GM18907 (cell line): ENCODE measurements around the gene ASCC1.
"Not testable (repeated sequence)": the region's sequence is repeated elsewhere in the genome, so short reads cannot be mapped to it uniquely, and the experiment has no call there.

Experiments used
- ATAC-seq: cut with Tn5 transposase; IDR thresholded peaks from one replicate; pipeline ENCODE4 v1.9.1; 2021; ENCODE audit warnings: mild to moderate bottlenecking, moderate library complexity; ENCODE audit not compliant: unreplicated experiment

Gene ASCC1

DNA sequence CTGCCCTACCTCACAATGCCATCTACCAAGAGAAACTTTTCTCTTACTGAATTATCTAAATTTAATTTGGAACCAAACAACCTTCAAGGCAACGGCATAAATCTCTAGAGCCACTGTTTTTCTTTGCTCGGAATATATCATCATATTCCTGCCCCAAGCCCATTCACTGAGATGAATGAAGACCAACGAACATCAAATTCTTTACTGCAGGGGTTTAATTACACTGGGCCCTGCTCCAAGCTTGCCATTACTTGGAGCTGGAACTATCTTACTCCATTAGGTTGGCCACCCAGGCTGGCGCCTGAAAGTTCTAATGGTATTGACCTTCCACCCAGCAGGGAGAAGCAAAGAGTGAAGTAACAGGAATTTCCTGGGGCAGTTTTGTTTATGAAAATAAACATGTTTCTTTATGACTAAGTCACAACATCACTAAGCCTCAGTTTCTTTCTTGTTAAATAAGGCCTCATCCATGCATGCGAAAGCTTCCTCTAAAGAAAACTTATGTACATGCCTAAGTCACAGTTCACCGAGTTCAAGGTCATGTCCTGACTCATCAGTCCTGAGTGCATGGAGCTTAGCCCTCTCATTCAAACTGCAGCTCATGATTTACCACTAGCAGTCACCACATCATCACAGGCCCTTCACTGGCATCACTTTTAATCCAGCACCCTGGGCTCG, 42.3 kb downstream of the ASCC1 start:
- ATAC-seq = peak; percentile 49

DNA sequence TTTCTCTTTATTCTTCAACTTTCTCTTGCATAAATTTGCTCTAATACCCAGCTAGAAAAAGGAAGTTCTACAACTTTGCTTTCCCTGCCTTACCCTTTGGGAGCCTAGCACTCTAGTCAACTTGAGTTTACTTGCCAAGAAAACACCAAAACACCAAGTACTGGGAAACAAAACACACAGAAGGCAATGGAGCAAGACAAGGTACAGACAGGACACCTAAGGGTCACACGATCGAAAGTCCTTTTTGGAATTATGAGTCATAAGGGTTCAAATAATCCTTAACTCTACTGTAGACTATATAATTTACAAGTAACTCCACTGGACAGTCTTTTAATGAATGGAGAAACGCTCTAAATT, 42.8 kb downstream of the ASCC1 start:
- ATAC-seq = no peak

DNA sequence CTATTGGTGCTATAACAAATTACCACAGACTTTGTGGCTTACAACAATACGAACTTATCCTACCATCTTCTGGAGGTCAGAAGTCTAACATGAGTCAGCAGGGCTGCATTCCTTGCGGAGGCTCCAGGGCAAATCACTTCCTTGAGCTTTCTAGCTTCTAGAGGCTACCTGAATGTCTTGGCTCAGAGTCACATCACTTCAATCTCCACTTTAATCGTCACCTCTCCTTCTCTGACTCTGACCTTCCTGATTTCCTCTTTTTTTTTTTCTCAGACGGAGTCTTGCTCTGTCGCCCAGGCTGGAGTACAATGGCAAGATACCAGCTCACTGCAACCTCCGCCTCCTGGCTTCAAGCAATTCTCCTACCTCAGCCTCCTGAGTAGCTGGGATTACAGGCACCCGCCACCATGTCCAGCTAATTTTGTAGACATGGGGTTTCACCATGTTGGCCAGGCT, 44.9 kb downstream of the ASCC1 start:
- no peak for ATAC-seq

DNA sequence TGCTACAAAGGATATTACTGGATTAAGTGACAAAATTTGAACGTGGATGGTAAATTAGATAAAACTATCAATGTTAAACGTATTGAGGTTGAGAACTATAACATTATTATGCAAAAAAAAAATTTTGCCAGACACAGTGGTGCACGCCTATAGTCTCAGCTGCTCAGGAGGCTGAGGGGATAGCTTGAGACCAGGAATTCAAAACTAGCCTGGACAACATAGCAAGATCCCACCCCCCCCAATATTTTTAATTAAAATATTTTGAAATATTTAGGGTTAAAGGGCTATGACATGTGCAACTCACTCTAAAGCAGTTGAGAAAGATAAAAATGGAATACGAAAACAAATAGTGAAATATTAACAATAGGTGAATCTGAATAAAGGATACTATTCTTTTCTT, 45.3 kb downstream of the ASCC1 start:
- no peak for ATAC-seq

DNA sequence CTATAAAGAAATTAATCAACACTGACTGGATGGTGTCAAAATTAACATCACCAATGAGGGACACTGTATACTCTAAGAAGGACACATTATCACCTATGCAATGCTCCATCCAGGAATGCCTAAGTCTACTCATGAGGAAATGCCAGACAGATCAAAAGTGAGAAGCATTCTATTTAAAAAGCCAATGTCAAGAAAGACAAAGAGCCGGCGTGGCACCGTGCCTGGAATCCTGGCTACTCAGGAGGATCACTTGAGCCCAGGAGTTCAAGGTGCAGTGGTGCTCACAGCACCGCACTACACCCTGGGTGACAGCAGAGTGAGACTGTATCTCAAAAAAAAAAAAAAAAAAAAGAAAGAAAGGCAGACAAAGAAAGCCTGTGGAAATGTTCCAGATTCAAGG, 45.8 kb downstream of the ASCC1 start:
- no peak for ATAC-seq

DNA sequence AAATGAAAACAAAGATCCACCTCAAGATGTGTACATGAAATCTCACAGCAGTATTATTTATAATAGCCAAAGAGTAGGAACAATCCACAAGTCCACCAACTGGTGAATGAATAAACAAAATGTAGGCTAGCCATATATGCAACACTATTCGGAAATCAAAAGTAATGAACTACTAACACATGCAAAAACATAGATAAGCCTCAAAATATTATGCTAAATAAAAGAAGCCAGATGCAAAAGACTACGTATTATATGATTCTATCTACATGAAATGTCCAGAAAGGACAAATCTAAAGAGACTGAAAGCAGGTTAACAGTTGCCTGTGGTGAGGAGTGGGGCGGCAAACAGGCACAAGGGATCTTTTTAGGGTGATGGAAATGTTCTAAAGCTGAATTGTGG, 49.0 kb downstream of the ASCC1 start:
- no peak for ATAC-seq

DNA sequence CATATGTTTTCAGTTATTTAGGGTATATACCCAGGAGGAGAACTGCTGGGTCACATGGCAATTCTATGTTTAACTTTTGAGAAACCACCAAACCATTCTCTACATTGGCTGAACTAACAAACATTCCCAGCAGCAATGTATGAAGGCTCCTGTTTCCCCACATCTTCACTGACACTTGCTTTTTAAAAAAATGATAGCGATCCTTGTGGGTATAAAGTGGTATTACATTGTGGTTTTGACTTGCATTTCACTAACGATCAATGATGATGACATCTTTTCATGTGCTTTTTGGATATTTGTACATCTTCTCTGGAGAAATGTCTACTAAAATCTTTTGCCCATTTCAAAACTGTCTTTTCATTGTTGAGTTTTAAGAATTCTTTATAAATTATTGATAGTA, 51.5 kb downstream of the ASCC1 start:
- ATAC-seq = no peak

DNA sequence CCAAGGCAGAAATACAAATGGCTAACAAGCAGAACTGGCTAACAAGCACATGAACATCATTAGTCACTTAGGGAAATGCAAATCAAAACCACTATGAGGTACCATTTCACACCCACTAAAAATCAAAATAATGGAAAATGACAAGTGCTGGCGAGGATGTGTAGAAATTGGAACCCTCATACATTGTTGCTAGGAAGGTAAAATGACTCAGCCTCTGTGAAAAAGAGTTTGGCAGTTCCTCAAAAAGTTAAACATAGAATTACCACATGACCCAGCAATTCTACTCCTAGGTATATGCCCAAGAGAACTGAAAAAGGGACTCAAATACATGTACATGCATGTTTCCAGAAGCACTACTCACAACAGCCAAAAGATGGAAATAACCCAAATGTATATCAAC, 53.1 kb downstream of the ASCC1 start:
- no peak for ATAC-seq

DNA sequence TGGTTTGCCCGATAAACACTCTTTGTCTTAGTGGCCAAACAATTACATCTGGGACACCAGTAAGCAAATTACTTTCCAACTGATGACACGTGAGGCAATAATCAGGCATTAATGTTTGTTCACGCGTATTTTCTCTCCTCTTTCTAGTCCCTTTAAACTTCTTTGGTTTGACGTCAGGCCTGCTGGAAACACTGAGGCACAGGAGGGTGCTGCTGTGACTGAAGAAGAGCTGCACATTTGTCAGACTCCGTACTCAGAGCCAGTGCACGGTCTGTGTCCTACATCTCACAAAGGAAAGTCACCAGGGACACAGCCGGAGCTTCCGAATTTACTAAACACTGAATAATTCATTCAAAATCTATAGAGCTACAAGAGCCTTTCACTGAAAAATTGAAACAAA, 57.9 kb downstream of the ASCC1 start:
- no peak for ATAC-seq

DNA sequence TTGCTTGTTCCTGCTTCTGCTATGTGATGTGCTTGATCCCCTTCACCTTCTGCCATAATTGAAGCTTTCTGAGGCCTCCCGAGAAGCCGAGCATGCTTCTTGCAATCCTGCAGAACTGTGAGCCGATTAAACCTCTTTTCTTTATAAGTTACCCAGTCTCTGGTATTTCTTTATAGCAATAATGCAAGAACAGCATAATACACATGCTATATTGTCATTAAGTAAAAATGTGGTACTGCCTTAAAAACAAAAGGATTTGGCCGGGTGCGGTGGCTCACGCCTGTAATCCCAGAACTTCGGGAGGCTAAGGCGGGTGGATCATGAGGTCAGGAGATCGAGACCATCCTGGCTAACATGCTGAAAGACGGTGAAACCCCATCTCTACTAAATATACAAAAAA, 59.9 kb downstream of the ASCC1 start:
- no peak for ATAC-seq

DNA sequence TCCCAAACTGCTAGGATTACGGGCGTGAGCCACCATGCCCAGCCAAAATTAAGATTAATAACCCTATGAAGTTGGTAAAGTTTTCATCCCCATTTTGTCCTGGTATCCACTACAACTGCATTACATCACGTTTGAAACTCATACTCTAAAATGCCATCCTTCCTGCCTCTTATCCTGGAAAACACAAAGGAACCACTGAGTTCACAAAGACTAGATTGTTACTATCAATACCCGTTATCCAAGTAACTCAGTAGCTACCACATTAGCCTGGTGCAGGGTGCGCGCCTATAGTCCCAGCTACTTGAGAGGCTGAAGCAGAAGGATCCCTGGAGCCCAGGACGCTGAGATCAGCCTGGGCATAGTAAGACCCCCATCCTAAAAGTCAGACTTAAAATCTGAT, 63.8 kb downstream of the ASCC1 start:
- ATAC-seq = no peak

DNA sequence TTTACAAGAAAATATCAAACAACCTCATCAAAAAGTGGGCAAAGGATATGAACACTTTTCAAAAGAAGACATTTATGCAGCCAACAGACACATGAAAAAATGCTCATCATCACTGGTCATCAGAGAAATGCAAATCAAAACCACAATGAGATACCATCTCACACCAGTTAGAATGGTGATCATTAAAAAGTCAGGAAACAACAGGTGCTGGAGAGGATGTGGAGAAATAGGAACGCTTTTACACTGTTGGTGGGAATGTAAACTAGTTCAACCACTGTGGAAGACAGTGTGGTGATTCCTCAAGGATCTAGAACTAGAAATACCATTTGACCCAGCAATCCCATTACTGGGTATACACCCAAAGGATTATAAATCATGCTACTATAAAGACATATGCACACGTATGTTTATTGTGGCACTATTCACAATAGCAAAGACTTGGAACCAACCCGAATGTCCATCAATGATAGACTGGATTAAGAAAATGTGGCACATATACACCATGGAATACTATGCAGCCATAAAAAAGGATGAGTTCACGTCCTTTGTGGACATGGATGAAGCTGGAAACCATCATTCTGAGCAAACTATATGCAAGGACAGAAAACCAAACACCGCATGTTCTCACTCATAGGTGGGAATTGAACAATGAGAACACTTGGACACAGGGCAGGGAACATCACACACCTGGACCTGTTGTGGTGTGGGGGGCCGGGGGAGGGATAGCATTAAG, 65.2 kb downstream of the ASCC1 start:
- ATAC-seq = not testable (repeated sequence)

DNA sequence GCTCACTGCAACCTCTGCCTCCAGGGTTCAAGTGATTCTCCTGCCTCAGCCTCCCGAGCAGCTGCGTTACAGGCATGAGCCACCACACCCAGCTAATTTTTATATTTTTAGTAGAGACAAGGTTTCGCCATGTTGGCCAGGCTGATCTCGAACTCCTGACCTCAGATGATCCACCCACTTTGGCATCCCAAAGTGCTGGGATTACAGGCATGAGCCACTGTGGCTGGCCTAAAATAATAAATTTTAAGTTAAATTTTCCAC, 68.8 kb downstream of the ASCC1 start:
- ATAC-seq = not testable (repeated sequence)

DNA sequence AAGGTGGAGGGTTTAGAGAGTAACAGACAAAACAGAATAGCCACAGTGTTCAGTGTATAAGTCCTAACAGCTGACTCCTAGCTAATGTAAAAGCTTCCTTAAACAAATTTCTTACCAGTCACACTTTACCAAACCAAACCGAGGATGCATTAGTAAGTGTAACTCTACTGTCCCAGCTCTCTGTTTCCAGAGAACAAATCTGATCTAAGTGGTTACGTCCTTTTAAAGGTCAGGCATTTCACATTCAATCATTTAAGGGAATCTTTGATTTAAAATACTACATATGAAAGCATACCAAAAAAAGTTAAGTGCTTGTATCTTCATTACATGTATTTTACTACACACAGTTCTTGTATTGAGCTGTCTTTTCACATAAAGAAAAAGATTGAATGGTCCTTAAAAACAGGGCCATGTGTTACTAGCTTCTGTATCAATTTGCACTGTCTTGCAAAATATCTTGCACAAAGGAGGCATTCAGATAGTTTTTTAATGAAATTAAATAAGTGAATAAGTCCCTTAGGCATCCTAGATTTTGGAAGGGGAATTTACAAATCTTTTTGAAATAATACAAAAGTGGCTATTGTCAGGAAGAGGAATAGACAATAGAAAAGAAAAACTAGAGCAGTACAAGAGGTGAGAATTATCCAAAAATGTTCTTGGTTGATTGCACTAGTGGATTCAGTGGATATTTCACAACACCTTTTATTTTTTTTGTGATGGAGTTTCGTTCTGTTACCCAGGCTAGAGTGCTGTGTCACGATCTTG, 69.3 kb downstream of the ASCC1 start:
- no peak for ATAC-seq

DNA sequence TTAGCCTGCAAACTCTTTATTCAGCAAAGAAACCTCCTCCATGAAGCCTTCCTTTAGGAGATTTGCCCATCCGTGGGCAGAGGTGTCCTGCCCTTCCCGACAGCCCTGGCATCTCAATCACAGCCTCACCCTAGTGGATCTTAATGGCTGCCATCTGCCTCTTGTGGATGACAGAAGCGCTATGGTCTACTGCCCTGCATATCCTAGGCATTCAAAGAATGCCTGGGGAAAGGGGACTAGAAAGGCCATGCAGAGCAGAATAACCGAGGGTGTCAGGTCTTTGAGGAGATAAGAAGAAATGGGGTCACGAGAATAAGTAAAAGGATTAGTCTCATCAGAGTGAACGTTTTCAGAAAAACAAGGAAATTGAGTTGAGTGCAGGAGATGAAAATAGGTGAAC, 70.0 kb downstream of the ASCC1 start:
- ATAC-seq = no peak

DNA sequence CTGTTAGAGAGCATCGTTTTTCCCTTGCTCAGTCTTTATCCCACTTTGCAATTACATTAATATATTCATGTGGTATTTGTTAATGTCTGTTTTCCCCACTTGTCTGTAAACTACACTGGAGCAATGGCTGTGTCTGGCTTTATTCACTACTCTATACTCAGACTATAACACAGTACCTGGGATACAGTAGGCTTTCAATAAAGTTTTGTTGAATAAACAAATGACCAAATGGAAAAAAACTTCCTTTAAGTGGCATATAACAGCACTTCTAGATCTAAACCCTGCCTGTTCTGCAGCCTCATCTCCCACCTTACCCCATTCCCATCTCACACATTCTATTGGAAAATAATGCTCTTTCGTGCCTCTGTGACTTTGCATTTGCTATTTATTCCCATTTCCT, 70.4 kb downstream of the ASCC1 start:
- ATAC-seq = no peak

DNA sequence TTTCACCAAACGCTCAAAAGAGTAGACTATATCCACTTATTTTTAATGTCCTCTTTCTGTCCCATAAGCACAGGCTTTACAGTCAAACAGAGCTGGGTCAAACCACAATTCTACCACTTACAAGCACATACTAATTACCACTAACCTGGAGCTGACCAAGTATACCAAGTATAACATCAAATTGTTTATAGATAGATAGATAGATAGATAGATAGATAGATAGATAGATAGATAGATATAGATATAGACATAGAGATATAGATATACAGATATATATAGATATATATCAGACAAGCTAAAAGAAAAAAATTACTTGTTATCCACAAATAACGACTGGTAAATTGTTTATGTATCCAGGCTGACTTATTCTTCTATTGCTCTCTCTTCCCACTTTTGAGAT, 75.2 kb downstream of the ASCC1 start:
- no peak for ATAC-seq

DNA sequence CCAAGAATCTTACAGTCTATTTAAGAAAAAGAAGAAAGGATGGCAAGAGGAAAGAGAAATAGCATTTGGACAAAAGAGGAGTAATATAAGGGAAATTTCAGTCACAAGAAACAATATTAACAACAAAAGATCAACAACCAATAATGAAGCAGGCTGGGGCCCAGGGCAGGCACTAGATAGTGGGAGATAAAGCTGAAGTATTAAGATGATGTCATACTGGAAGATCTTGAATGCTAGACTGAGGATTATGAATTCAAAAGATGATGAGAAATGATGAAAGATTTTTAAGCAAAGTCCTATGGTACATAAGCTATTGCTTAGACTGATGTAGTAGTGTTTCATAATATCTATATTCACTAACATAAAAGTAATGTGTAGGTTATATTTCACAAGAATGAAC, 75.9 kb downstream of the ASCC1 start:
- no peak for ATAC-seq

DNA sequence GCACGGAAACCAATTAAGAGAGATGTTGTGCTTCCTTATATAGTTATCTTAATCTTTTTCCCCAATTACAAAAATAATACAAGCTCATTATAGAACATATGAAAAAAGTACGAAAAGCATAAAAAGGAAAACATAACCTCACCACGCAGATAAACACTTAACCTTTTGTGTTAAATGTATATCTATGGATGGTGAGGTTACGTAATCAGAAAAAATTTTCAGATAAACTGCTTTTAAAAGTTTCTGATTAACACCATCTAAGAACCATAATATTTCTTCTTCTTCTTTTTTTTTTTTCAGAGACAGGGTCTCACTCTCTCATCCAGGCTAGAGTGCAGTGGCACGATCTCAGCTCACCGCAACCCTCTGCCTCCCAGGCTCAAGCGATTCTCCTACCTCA, 78.5 kb downstream of the ASCC1 start:
- no peak for ATAC-seq

DNA sequence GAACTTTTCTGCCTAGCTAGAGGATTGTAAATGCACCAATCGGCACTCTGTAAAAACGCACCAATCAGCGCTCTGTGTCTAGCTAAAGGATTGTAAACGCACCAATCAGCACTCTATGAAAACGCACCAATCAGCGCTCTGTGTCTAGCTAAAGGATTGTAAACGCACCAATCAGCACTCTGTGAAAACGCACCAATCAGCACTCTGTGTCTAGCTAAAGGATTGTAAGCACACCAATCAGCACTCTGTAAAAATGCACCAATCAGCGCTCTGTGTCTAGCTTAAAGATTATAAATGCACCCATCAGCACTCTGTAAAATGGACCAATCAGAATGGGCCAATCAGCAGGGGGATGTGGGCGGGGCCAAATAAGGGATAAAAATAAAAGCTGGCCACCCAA, 79.9 kb downstream of the ASCC1 start:
- ATAC-seq = not testable (repeated sequence)

DNA sequence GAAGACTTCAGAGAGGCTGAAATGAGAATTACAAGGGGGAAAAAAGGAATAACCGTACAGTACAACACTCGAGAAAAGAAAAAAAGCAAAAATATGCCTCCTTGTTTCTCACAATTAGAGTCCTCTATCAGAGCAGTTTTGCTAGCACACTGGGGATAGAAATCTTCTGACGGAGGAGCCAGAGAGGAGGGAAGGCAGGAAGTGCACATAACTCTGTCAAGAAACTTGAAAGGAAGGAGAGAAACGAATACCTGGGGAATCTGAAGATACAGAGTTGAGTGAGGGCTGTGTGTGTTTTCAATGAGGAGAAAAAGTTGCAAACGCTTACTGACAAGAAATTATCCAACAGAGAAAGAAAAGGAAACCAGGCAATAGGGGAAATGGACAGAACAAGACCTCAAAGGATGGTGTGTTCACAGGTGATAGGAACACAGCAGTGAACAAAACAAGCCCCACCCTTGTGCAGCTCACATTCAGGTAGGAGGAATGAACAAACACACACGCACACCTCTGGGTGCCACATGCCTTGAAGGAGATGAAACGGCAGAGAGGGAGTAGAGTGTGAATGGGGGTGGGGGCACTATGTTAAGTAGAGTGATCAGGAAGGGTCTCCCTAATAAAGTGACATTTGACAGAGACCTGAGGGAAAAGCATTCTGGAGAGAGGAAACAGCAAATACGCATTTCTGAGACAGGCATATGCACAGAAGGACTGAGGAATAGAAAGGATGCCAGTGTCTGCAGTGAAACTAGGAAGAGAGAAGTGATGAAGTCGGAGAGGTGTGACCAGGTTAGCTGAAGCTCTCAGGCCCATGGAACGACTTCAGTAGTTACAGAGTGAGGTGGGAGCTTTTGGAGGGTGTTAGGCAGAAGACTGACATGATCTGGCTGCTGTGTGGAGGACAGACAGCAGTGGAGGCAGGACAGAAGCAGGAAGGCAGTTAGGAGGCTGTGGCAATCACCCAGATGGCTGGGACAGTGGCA, 81.0 kb downstream of the ASCC1 start:
- no peak for ATAC-seq
